Amniotic epithelial cell (primary cell): ENCODE measurements around the gene MYH1.
"Not testable (repeated sequence)": the region's sequence is repeated elsewhere in the genome, so short reads cannot be mapped to it uniquely, and the experiment has no call there.

Experiments used
- DNase-seq: peaks from one replicate; pipeline ENCODE4 v3.0.0-alpha.2; 2010; ENCODE audit warnings: low read depth

MYH1 gene

GRCh38 chr17:10518271-10519037, at the start of gene MYH1:
Gene MYH1, minus strand, starts transcription at chr17:10518542. Its CDS starts 1,900 bp downstream, at chr17:10516642.
- no peak for DNase-seq

GRCh38 chr17:10563991-10564660, 45.8 kb upstream of the MYH1 start:
- no peak for DNase-seq

GRCh38 chr17:10558049-10558448, 39.7 kb upstream of the MYH1 start:
- no peak for DNase-seq

GRCh38 chr17:10557422-10557821, 39.1 kb upstream of the MYH1 start:
- DNase-seq, result no peak

GRCh38 chr17:10556301-10557005, 38.1 kb upstream of the MYH1 start:
- DNase-seq, result peak; percentile 19

- no peak for DNase-seq
Observed at GRCh38 chr17:10550014-10550413, 31.7 kb upstream of the MYH1 start.

- DNase-seq, result no peak
Observed at GRCh38 chr17:10549096-10549842, 30.9 kb upstream of the MYH1 start, which contains the start of gene MYH2. Gene MYH2, minus strand, starts transcription at chr17:10549658. Its CDS starts 1,738 bp downstream, at chr17:10547920.

- peak; percentile 15 for DNase-seq
Observed at GRCh38 chr17:10547351-10547750, 29.0 kb upstream of the MYH1 start.

- peak; percentile 48 for DNase-seq
Observed at GRCh38 chr17:10543486-10543885, 25.1 kb upstream of the MYH1 start.

GRCh38 chr17:10541179-10541578, 22.8 kb upstream of the MYH1 start:
- not testable (repeated sequence) for DNase-seq

- no peak for DNase-seq
Observed at GRCh38 chr17:10532026-10532425, 13.7 kb upstream of the MYH1 start.

GRCh38 chr17:10527419-10527818, 9.1 kb upstream of the MYH1 start:
- no peak for DNase-seq

- no peak for DNase-seq
Observed at GRCh38 chr17:10526517-10526916, 8.2 kb upstream of the MYH1 start.

- DNase-seq, result no peak
Observed at GRCh38 chr17:10523064-10523463, 4.7 kb upstream of the MYH1 start.

- no peak for DNase-seq
Observed at GRCh38 chr17:10521949-10522348, 3.6 kb upstream of the MYH1 start.

GRCh38 chr17:10516638-10517037, 1.7 kb downstream of the MYH1 start:
- no peak for DNase-seq

GRCh38 chr17:10516065-10516464, 2.3 kb downstream of the MYH1 start:
- no peak for DNase-seq

- peak; percentile 51 for DNase-seq
Observed at GRCh38 chr17:10513299-10514067, 4.9 kb downstream of the MYH1 start.

- DNase-seq, result no peak
Observed at GRCh38 chr17:10512856-10513255, 5.5 kb downstream of the MYH1 start.

- DNase-seq, result peak; percentile 2
Observed at GRCh38 chr17:10499950-10500349, 18.4 kb downstream of the MYH1 start.

GRCh38 chr17:10492004-10492403, 26.3 kb downstream of the MYH1 start:
- DNase-seq, result no peak
